Prostate gland (tissue), 2 donors: Measurements from ENCODE around the gene FAM50A. TPM values are rescaled to one million over a fixed set of nuclear protein-coding genes. Genes with fewer than 3 reads are reported as not detected.
"Not testable (repeated sequence)": the region's sequence is repeated elsewhere in the genome, so short reads cannot be mapped to it uniquely, and the experiment has no call there.

Experiments used
- DNase-seq: peaks from one replicate; pipeline ENCODE4 v3.0.0-alpha.2; 2019; ENCODE audit warnings: low spot score
- H3K27ac ChIP-seq, 2 donors: fragments of 200-600 bp; sonication (generic); 2 replicates each; pipeline ENCODE4 v1.5.1; 2017 to 2019
- H3K27me3 ChIP-seq: fragments of 200-600 bp; sonication (generic); replicated peaks from 2 replicates; pipeline ENCODE4 v1.5.1; 2019; ENCODE audit not compliant: insufficient read depth
- H3K36me3 ChIP-seq, 2 donors: fragments of 200-600 bp; sonication (generic); 1 replicate in 1 of 2; 2 replicates in 1 of 2; pipeline versions ENCODE4 v1.5.1 to v1.8.1; 2017 to 2019
- H3K4me1 ChIP-seq: fragments of 200-600 bp; sonication (generic); replicated peaks from 2 replicates; pipeline ENCODE4 v1.5.1; 2019
- H3K4me3 ChIP-seq, 2 donors: fragments of 200-600 bp; sonication (generic); 2 replicates each; pipeline ENCODE4 v1.5.1; 2017 to 2019
- H3K9me3 ChIP-seq: fragments of 200-600 bp; sonication (generic); 2 replicates; pipeline ENCODE4 v1.5.1; 2017
- POLR2A ChIP-seq: fragments of 450-650 bp; IDR thresholded peaks from one replicate; pipeline ENCODE4 v1.6.1; 2016; ENCODE audit warnings: antibody characterized with exemption, mild to moderate bottlenecking
- POLR2AphosphoS5 ChIP-seq: sonication (generic); formaldehyde crosslinking; IDR thresholded peaks from one replicate; pipeline ENCODE4 v1.6.1; 2017; ENCODE audit warnings: antibody characterized with exemption
- WGBS: methylation state at CpG from one replicate; pipeline ENCODE4 v1.1.5; 2018; 5-methylcytosine and 5-hydroxymethylcytosine counted together
- intact Hi-C: fragments of 100-400 bp; cut with DNase I; formaldehyde crosslinking; loops from one replicate; pipeline ENCODE4 v1.14.2; 2022
- microRNA-seq: library from miRNA; unstranded; fragments of <30 nt; microRNA quantifications from one replicate; pipeline ENCODE4, GENCODE V29; 2016
- small RNA-seq, 2 donors: library from RNA; depleted of rRNA; stranded (forward); fragments of <200 nt; gene quantifications; one replicate each; pipeline ENCODE3, GENCODE V24; 2016
- total RNA-seq, 2 donors: library from RNA; depleted of rRNA; stranded (reverse); fragments of >200 nt; gene quantifications; one replicate each; pipeline ENCODE4 v1.1.0, GENCODE V29; 2016
- TF ChIP-seq, protein P1 (sequence below), 4 experiments: fragments of 200-600 bp in 2 of 4; fragments of 450-650 bp in 2 of 4; sonication (generic) in 2 of 4; IDR thresholded peaks; 1 replicate in 3 of 4; 2 replicates in 1 of 4; pipeline ENCODE4 v1.5.1; 2016 to 2019; ENCODE audit warnings: antibody characterized with exemption in 4 of 4, mild to moderate bottlenecking in 2 of 4, moderate library complexity in 2 of 4

Gene FAM50A
- total RNA-seq, 2 donors from 2014 or later, result 32.9 to 35.8 TPM

DNA sequence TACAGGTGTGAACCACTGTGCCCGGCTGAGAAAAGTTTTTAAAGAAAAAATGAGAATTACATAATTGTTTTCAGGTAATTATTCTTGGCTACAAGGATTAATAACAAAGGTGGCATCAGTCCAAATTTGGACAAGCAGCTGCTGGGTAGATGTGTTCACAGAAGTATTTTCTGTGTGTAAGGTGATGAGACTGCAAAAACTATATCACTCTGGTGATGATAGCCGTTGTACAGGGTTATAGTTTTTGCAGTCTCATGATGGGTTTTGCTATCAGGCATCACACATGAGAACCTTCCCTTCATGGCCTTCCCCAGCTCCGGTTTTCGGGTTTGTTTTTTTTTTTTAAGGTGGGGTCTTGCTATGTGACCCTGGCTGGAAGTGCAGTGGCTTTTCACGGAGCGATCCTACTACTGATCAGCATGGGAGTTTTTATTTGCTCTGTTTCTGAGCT lies 51.6 kb downstream of the FAM50A start:
- 65% methylated on average over 6 of the region's 6 CpGs for WGBS
- TF ChIP-seq POLR2AphosphoS5, result no peak
- no peak for TF ChIP-seq POLR2A
- TF ChIP-seq, protein P1, sequence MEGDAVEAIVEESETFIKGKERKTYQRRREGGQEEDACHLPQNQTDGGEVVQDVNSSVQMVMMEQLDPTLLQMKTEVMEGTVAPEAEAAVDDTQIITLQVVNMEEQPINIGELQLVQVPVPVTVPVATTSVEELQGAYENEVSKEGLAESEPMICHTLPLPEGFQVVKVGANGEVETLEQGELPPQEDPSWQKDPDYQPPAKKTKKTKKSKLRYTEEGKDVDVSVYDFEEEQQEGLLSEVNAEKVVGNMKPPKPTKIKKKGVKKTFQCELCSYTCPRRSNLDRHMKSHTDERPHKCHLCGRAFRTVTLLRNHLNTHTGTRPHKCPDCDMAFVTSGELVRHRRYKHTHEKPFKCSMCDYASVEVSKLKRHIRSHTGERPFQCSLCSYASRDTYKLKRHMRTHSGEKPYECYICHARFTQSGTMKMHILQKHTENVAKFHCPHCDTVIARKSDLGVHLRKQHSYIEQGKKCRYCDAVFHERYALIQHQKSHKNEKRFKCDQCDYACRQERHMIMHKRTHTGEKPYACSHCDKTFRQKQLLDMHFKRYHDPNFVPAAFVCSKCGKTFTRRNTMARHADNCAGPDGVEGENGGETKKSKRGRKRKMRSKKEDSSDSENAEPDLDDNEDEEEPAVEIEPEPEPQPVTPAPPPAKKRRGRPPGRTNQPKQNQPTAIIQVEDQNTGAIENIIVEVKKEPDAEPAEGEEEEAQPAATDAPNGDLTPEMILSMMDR (IDR thresholded peaks at IDR 0.05), result no peak
- no peak overlapping the region for H3K27ac ChIP-seq
- H3K4me1 ChIP-seq, result no peaks in the 10 kb centered on the region
- DNase-seq, result no peak
- H3K9me3 ChIP-seq, result no peaks in the 10 kb centered on the region
- intact Hi-C loops, result no loop called here
- no peaks in the 10 kb centered on the region for H3K36me3 ChIP-seq
- no peak overlapping the region for H3K4me3 ChIP-seq
- no peaks in the 10 kb centered on the region for H3K27me3 ChIP-seq

DNA sequence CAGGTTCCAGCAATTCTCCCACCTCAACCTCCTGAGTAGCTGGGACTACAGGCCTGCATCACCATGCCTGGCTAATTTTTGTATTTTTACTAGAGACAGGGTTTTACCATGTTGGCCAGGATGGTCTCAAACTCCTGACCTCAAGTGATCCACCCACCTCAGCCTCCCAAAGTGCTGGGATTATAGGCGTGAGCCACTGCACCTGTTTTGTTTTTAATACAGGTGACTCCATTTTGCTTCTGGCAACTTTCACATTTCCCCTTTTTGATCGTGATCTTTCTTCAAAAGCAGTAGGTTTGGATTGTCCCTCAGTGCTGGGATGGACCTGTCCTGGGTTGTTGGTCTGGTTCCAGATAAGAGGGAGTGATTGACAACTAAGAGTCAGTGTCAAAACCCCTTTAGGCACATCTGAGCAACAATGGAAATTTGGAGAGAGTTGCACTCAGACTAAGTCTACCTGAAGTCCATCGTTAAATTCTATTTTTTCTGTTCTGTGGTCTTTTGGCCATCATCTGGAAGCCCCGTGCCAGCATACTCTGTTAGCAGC lies 52.7 kb downstream of the FAM50A start:
- DNase-seq, H3K27ac ChIP-seq, H3K4me1 ChIP-seq, H3K27me3 ChIP-seq, intact Hi-C loops, H3K4me3 ChIP-seq, H3K36me3 ChIP-seq, H3K9me3 ChIP-seq: not testable (repeated sequence)
- 72% methylated on average over 4 of the region's 4 CpGs for WGBS

Small RNAs within 50 kb of the gene (microRNA-seq; reads per million reads assigned to microRNA genes)
- 3.6 reads per million, percentile 39 among the genes with 10 or more reads in this experiment for gene MIR6858

Small RNAs within 50 kb of the gene (small RNA-seq; reads per million reads assigned to genes)
- gene MIR6858 (0.50 to 0.56 reads per million in 2 donors), gene RN7SL697P (0 reads per million in 2 donors), gene SNORA70 (0 reads per million in 2 donors)

Other genes starting within 250 kb of the FAM50A start
- not detected for gene OPN1MW2, start 224.4 kb upstream of the FAM50A start, total RNA-seq
- gene OPN1MW3, start 186.6 kb upstream of the FAM50A start, total RNA-seq, result not detected
- gene TEX28, start 149.0 kb upstream of the FAM50A start, total RNA-seq, result 1 to 10 TPM in 1 of 2 donors, not detected in 1; 1.5 TPM
- 100 to 1,000 TPM in 1 of 2 donors, not detected in 1; 113 TPM for gene TKTL1, start 148.3 kb upstream of the FAM50A start, total RNA-seq
- gene FLNA, start 69.5 kb upstream of the FAM50A start, total RNA-seq, result 1,000 to 10,000 TPM; 1,711 to 2,337 TPM
- gene EMD, start 64.8 kb upstream of the FAM50A start, total RNA-seq, result 10 to 100 TPM; 61.4 to 66.1 TPM
- 1,000 to 10,000 TPM; 3,702 to 5,500 TPM for gene RPL10, start 45.8 kb upstream of the FAM50A start, total RNA-seq
- 10 to 100 TPM; 36.8 to 70.7 TPM for gene DNASE1L1, start 34.9 kb upstream of the FAM50A start, total RNA-seq
- 10 to 100 TPM; 25.7 to 56.5 TPM for gene TAFAZZIN, start 32.6 kb upstream of the FAM50A start, total RNA-seq
- 100 to 1,000 TPM; 110 to 149 TPM for gene ATP6AP1, start 15.5 kb upstream of the FAM50A start, total RNA-seq
- 100 to 1,000 TPM in 1 of 2 donors, 10 to 100 TPM in 1; 52.9 to 148 TPM for gene GDI1, start 7.0 kb upstream of the FAM50A start, total RNA-seq
- gene PLXNA3, start 14.1 kb downstream of the FAM50A start, total RNA-seq, result 10 to 100 TPM; 15.7 to 21.0 TPM
- 10 to 100 TPM; 39.1 to 44.2 TPM for gene LAGE3, start 35.1 kb downstream of the FAM50A start, total RNA-seq
- gene UBL4A, start 42.5 kb downstream of the FAM50A start, total RNA-seq, result 10 to 100 TPM; 31.9 to 53.7 TPM
- gene SLC10A3, start 46.5 kb downstream of the FAM50A start, total RNA-seq, result 10 to 100 TPM; 28.0 to 45.6 TPM
- gene FAM3A, start 72.1 kb downstream of the FAM50A start, total RNA-seq, result 10 to 100 TPM; 52.0 to 72.7 TPM
- 100 to 1,000 TPM in 1 of 2 donors, 10 to 100 TPM in 1; 27.9 to 300 TPM for gene G6PD, start 102.7 kb downstream of the FAM50A start, total RNA-seq
- gene IKBKG, start 103.5 kb downstream of the FAM50A start, total RNA-seq, result 10 to 100 TPM; 16.4 to 31.7 TPM
- gene CTAG1A, start 141.0 kb downstream of the FAM50A start, total RNA-seq, result 10 to 100 TPM in 1 of 2 donors, not detected in 1; 11.8 TPM
- 1 to 10 TPM in 1 of 2 donors, not detected in 1; 8.7 TPM for gene CTAG1B, start 175.1 kb downstream of the FAM50A start, total RNA-seq
- 10 to 100 TPM in 1 of 2 donors, not detected in 1; 15.4 TPM for gene CTAG2, start 209.4 kb downstream of the FAM50A start, total RNA-seq